HEK293 (cell line): ENCODE results near the gene LRRC34.

Experiments
- CTCF ChIA-PET: fragments of 350-600 bp; formaldehyde crosslinking; extraction: SDS; loops from one replicate; lab custom pipeline; 2021; ENCODE audit warnings: antibody characterized with exemption; lab: Yijun Ruan, JAX
- POLR2A ChIA-PET: fragments of 300-600 bp; formaldehyde crosslinking; extraction: SDS; loops from one replicate; lab custom pipeline; 2020; ENCODE audit warnings: antibody characterized with exemption, inconsistent platforms; lab: Yijun Ruan, JAX
- H3K27ac ChIP-seq: fragments of 200-500 bp; sonication (Bioruptor generic); 2 replicates; pipeline ENCODE4 v1.5.1; 2014; ENCODE audit warnings: low read depth, low read length, control low read depth, inconsistent platforms; ENCODE audit errors: extremely low read depth
- H3K36me3 ChIP-seq, 2 experiments: fragments of 200-500 bp in 1 of 2; sonication (Bioruptor generic) in 1 of 2; 1 replicate in 1 of 2; 2 replicates in 1 of 2; pipeline ENCODE4 v1.5.1; 2014 to 2017; ENCODE audit warnings: inconsistent platforms in 2 of 2, low read length in 2 of 2; ENCODE audit not compliant: control insufficient read depth in 2 of 2, insufficient read depth in 1 of 2
- H3K4me1 ChIP-seq: fragments of 200-500 bp; sonication (Bioruptor generic); 2 replicates; pipeline ENCODE4 v1.5.1; 2014; ENCODE audit warnings: mild to moderate bottlenecking, low read length, inconsistent platforms; ENCODE audit not compliant: control insufficient read depth, insufficient read depth
- H3K4me3 ChIP-seq: 2 replicates; pipeline ENCODE4 v1.5.1; 2011; ENCODE audit warnings: low read depth, mild to moderate bottlenecking, control low read depth, low read length, moderate library complexity
- H3K9me3 ChIP-seq: fragments of 200-500 bp; sonication (Bioruptor generic); 2 replicates; pipeline ENCODE4 v1.5.1; 2014; ENCODE audit warnings: low read depth, low read length, inconsistent platforms; ENCODE audit not compliant: control insufficient read depth, insufficient read depth
- HOXC10 ChIP-seq: sonication (generic); formaldehyde crosslinking; IDR thresholded peaks from 2 replicates; pipeline ENCODE4 v1.8.1; 2023; ENCODE audit warnings: mild to moderate bottlenecking, missing genetic modification reagents
- MYNN ChIP-seq: fragments of 450-650 bp; formaldehyde crosslinking; IDR thresholded peaks from 2 replicates; pipeline ENCODE4 v1.5.1; 2016; ENCODE audit warnings: missing biosample characterization, missing genetic modification characterization, borderline replicate concordance
- PRDM1 ChIP-seq: fragments of 450-650 bp; formaldehyde crosslinking; IDR thresholded peaks from 2 replicates; pipeline ENCODE4; 2016; ENCODE audit warnings: missing biosample characterization, missing genetic modification characterization
- ZBTB17 ChIP-seq: fragments of 450-650 bp; formaldehyde crosslinking; IDR thresholded peaks from 2 replicates; pipeline ENCODE4 v1.5.1; 2016; ENCODE audit warnings: missing biosample characterization, missing genetic modification characterization
- ZNF112 ChIP-seq: fragments of 450-650 bp; formaldehyde crosslinking; IDR thresholded peaks from 2 replicates; pipeline ENCODE4 v1.5.0; 2017; ENCODE audit warnings: missing biosample characterization, missing genetic modification characterization
- ZNF423 ChIP-seq: fragments of 450-650 bp; formaldehyde crosslinking; IDR thresholded peaks from 2 replicates; pipeline ENCODE4 v1.5.1; 2016; ENCODE audit warnings: missing biosample characterization, missing genetic modification characterization
- ZNF621 ChIP-seq: fragments of 450-650 bp; formaldehyde crosslinking; IDR thresholded peaks from 2 replicates; pipeline ENCODE4 v1.5.1; 2017; ENCODE audit warnings: missing biosample characterization, missing genetic modification characterization
- ZNF664 ChIP-seq: fragments of 450-650 bp; formaldehyde crosslinking; IDR thresholded peaks from 2 replicates; pipeline ENCODE4 v1.5.1; 2016; ENCODE audit warnings: missing biosample characterization, missing genetic modification characterization
- ZNF791 ChIP-seq: fragments of 450-650 bp; formaldehyde crosslinking; IDR thresholded peaks from 2 replicates; pipeline ENCODE4 v1.5.1; 2016; ENCODE audit warnings: missing biosample characterization, missing genetic modification characterization
- ZNF830 ChIP-seq: fragments of 450-650 bp; IDR thresholded peaks from 2 replicates; pipeline ENCODE4 v1.5.0; 2018; ENCODE audit warnings: missing biosample characterization, missing genetic modification characterization, low read depth, mild to moderate bottlenecking, moderate library complexity
- TF ChIP-seq, protein P1 (sequence below): fragments of 450-650 bp; formaldehyde crosslinking; IDR thresholded peaks from 2 replicates; pipeline ENCODE4 v1.5.1; 2016; ENCODE audit warnings: missing biosample characterization, missing genetic modification characterization
- TF ChIP-seq, protein P2 (sequence below): fragments of 450-650 bp; formaldehyde crosslinking; conservative IDR thresholded peaks from 2 replicates; pipeline ENCODE4 v1.5.1; 2016; ENCODE audit warnings: low read depth, missing biosample characterization, missing genetic modification characterization
- TF ChIP-seq, protein P3 (sequence below): fragments of 450-650 bp; formaldehyde crosslinking; IDR thresholded peaks from 2 replicates; pipeline ENCODE4 v1.5.1; 2016; ENCODE audit warnings: missing biosample characterization, missing genetic modification characterization
- TF ChIP-seq, protein P4 (sequence below): fragments of 450-650 bp; formaldehyde crosslinking; IDR thresholded peaks from 2 replicates; pipeline ENCODE4 v1.5.1; 2017; ENCODE audit warnings: missing biosample characterization, missing genetic modification characterization
- TF ChIP-seq, protein P5 (sequence below): fragments of 450-650 bp; IDR thresholded peaks from 2 replicates; pipeline ENCODE4 v1.5.1; 2018; ENCODE audit warnings: missing biosample characterization, mild to moderate bottlenecking, missing genetic modification characterization

LRRC34 gene

DNA sequence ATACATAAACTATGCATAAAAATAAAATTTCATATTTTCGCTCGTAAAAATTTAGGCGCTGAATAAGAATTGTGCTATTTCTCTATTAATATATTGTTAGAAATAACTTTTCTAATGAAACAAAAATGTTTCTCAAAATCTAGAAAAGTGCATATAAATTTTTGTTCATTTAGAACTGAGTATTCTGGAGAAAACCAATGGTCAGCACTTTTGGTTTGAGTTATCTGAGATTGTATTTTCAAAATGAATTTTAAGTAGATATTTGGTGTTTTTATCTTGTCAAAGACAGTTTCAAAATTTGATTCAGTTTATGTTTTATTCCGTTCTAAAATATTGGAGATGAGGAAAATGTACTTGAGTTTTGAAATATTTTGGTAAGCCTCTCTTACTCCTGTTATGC is 25.6 kb downstream of the LRRC34 start (continued):
- TF ChIP-seq, protein P1, sequence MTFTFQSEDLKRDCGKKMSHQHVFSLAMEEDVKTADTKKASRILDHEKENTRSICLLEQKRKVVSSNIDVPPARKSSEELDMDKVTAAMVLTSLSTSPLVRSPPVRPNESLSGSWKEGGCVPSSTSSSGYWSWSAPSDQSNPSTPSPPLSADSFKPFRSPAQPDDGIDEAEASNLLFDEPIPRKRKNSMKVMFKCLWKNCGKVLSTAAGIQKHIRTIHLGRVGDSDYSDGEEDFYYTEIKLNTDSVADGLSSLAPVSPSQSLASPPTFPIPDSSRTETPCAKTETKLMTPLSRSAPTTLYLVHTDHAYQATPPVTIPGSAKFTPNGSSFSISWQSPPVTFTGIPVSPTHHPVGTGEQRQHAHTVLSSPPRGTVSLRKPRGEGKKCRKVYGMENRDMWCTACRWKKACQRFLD: no peak
- TF ChIP-seq, protein P2, sequence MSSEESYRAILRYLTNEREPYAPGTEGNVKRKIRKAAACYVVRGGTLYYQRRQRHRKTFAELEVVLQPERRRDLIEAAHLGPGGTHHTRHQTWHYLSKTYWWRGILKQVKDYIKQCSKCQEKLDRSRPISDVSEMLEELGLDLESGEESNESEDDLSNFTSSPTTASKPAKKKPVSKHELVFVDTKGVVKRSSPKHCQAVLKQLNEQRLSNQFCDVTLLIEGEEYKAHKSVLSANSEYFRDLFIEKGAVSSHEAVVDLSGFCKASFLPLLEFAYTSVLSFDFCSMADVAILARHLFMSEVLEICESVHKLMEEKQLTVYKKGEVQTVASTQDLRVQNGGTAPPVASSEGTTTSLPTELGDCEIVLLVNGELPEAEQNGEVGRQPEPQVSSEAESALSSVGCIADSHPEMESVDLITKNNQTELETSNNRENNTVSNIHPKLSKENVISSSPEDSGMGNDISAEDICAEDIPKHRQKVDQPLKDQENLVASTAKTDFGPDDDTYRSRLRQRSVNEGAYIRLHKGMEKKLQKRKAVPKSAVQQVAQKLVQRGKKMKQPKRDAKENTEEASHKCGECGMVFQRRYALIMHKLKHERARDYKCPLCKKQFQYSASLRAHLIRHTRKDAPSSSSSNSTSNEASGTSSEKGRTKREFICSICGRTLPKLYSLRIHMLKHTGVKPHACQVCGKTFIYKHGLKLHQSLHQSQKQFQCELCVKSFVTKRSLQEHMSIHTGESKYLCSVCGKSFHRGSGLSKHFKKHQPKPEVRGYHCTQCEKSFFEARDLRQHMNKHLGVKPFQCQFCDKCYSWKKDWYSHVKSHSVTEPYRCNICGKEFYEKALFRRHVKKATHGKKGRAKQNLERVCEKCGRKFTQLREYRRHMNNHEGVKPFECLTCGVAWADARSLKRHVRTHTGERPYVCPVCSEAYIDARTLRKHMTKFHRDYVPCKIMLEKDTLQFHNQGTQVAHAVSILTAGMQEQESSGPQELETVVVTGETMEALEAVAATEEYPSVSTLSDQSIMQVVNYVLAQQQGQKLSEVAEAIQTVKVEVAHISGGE: no peak
- TF ChIP-seq, protein P3, sequence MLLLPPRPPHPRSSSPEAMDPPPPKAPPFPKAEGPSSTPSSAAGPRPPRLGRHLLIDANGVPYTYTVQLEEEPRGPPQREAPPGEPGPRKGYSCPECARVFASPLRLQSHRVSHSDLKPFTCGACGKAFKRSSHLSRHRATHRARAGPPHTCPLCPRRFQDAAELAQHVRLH: no peak
- no peak for TF ChIP-seq ZNF791 (tag by site-specific recombination)

DNA sequence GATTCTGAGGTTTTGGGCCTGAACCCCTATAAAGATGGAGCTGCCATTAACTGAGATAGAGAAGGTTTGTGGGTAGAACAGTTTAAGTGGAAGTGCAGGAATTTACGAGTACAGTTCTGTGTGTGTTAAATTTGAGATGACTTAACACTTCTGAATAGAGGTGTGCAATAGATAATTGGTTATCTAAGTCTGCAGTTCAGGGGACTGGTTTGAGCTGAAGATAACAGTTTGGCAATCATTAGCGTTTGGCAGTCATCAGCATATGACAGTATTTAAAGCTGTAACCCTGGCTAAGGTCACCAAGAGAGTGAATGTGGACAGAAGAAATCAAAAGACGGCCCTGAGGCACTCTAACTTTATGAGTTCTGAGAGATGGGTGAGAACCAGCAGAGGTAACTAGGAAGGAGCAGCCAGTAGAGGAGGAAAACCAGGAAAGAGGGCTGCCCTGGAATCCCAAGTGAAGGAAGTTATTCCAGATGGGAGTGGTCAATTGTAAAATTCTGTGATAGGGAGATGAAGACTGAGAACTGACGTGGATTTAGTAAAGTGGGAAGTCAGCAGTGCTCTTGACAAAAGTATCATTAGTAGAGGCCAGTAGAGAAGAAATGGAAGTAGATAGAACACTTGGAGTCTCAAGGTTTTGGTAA is 31.4 kb downstream of the LRRC34 start:
- peak; percentile 20; the same call in 1 of the 2 replicates for TF ChIP-seq ZNF664 (tag by site-specific recombination)
- TF ChIP-seq, protein P4, sequence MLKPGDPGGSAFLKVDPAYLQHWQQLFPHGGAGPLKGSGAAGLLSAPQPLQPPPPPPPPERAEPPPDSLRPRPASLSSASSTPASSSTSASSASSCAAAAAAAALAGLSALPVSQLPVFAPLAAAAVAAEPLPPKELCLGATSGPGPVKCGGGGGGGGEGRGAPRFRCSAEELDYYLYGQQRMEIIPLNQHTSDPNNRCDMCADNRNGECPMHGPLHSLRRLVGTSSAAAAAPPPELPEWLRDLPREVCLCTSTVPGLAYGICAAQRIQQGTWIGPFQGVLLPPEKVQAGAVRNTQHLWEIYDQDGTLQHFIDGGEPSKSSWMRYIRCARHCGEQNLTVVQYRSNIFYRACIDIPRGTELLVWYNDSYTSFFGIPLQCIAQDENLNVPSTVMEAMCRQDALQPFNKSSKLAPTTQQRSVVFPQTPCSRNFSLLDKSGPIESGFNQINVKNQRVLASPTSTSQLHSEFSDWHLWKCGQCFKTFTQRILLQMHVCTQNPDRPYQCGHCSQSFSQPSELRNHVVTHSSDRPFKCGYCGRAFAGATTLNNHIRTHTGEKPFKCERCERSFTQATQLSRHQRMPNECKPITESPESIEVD: no peak
- H3K36me3 ChIP-seq: peaks cover 40 to 90% of the 10 kb centered on the region in 2 experiments
- ChIA-PET CTCF (no interaction called here), POLR2A (no interaction called here)
- no peak overlapping the region for H3K4me3 ChIP-seq
- no peaks in the 10 kb centered on the region for H3K4me1 ChIP-seq
- H3K9me3 ChIP-seq: no peaks in the 10 kb centered on the region
- no peak overlapping the region for H3K27ac ChIP-seq

DNA sequence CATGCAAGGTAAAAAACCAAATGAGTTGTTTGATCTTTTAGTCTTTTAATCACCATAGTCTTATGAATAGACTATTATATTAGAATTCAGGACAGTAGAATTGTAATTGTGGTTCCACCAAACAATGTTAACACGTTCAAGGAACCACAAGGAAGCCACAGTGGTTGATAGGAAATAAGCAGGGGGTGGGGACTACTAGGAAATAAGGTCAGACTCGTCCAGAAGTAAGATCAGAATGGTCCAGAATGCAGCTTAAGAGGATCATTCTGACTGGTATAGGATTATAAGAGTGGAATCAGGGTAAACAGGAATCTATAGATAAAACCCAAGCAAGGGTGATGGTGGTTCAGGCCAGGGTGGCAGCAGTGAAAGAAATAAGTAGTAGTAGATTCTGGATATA is 32.0 kb downstream of the LRRC34 start:
- peaks cover 40 to 90% of the 10 kb centered on the region in 2 experiments for H3K36me3 ChIP-seq
- ChIA-PET CTCF (no interaction called here), POLR2A (no interaction called here)
- H3K27ac ChIP-seq: no peak overlapping the region
- H3K4me1 ChIP-seq: no peaks in the 10 kb centered on the region
- H3K9me3 ChIP-seq: no peaks in the 10 kb centered on the region
- H3K4me3 ChIP-seq: no peak overlapping the region
- no peak for TF ChIP-seq ZBTB17
- TF ChIP-seq ZNF621 (tag by site-specific recombination): no peak
- TF ChIP-seq HOXC10 (CRISPR knock-in tag): no peak
- TF ChIP-seq ZNF830: no peak
- no peak for TF ChIP-seq MYNN (tag by site-specific recombination)
- TF ChIP-seq, protein P5, sequence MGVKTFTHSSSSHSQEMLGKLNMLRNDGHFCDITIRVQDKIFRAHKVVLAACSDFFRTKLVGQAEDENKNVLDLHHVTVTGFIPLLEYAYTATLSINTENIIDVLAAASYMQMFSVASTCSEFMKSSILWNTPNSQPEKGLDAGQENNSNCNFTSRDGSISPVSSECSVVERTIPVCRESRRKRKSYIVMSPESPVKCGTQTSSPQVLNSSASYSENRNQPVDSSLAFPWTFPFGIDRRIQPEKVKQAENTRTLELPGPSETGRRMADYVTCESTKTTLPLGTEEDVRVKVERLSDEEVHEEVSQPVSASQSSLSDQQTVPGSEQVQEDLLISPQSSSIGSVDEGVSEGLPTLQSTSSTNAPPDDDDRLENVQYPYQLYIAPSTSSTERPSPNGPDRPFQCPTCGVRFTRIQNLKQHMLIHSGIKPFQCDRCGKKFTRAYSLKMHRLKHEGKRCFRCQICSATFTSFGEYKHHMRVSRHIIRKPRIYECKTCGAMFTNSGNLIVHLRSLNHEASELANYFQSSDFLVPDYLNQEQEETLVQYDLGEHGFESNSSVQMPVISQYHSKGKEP (tag by site-specific recombination): no peak
- TF ChIP-seq ZNF112: no peak
- no peak for TF ChIP-seq PRDM1 (tag by site-specific recombination)
- TF ChIP-seq ZNF423 (tag by site-specific recombination): no peak
